Stimulated activated CD4-positive, alpha-beta T cell treated with anti-CD3 and anti-CD28 coated beads, Interleukin-1b, Interleukin-23, amount 100 ng/mL, for 24 hours (primary cell): ENCODE data around the gene MYL4.
A peak's percentile ranks its signal among the peaks of the same experiment; 100 is the strongest.
"Not testable (repeated sequence)": the region's sequence is repeated elsewhere in the genome, so short reads cannot be mapped to it uniquely, and the experiment has no call there.

ENCODE experiments used
- DNase-seq, 4 experiments: peaks; one replicate each; pipeline ENCODE4 v3.0.0-alpha.2; 2020; ENCODE audit warnings: low read depth in 4 of 4, low spot score in 1 of 4

Gene MYL4

DNA sequence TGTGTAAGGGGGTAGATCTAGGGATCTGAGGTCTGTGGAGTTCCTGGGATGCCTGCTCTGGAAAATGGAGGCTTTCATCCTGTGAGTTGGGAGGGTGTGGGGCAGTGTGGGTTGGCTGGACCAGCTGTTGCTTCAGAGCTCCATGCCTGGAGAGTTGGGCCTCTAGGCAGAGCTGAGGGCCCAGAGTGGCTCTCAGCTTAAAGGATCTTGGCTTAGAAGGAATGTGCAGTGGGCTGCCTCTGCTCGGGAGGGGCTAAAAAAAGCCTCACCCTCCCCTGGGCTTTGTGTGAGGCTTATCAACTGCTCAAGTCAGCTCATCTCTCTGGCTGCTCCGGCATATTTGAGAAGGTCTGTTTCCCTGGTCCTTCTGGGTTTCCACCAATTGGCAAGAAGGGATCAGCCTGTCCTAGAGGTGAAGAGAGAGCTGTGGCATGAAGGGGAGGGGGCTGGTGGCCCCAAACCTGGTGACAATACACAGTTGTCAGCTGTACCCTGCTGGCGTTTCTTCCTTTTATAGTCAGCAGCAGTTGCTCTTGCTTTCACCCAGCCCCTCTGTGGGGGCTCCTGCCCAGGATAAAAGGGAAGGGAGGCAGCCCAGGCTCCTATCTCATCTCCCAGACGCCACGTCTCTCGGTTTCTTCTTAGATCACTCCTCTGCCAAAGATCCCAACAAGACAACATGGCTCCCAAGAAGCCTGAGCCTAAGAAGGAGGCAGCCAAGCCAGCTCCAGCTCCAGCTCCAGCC lies at the start of gene MYL4:
Gene MYL4 (plus strand): TSS at position 605 of the 745 bp plus-strand sequence. CDS start 75 bp downstream, at position 680.
- DNase-seq, result no peak

DNA sequence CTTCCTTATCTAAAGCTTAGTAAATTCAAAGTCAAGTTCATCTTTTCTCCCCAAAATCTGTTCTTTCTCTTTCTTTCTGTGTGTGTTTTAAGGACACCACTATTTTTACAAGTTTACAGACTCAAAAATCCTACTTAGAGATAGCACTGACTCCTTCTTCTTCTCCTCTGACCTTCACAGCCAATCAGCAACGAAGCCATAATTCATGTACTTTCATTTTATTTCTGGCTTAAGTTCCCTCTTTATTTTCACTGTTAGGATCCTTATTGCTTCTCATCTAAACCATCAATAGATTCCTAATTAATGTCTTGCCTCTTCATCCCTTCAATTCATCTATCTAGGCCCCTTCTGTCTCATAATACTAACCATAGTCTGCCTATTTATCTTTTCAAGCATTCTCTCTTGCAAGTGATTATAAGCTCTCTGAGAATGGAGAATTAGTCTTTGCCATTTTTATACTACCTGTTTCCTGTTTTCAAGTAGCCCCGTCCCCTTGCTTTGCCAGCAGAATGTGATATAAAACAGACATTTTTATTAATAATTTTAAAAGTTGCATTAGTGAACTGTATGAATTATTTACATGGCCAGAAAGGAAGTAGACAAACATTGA lies 47.0 kb upstream of the MYL4 start:
- DNase-seq, result no peak

DNA sequence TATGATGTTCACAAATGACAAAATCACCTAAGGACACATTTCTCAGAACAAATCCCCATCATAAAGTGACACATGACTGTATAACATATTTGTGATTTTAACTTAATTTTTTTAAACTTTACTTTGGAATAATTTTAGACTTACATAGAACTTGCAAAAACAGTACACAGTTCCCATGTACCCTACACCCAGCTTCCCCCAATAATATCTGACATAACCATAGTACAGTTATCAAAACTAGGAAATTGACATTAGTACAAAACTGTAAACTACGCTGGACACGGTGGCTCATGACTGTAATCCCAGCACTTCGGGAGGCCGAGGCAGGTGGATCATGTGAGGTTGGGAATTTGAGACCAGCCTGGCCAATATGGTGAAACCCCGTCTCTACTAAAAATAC lies 44.9 kb upstream of the MYL4 start:
- no peak for DNase-seq

DNA sequence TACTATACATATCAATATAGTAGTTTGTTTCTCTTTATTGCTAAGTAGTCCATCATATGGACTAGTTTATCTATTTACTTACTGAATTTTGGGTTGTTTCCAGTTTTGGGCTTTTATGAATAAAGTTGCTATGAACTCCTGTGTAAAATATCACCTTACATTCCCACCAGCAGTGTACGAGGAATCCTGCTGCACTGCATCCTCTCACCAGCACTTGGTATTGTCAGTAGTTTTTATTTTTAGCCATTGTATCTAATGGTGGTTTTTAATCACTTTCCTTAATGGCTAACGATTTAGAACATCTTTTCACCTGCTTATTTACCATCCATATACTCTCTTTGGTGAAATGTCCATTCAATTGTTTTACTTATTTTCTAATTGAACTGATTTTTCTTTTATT lies 44.0 kb upstream of the MYL4 start:
- DNase-seq, result no peak

DNA sequence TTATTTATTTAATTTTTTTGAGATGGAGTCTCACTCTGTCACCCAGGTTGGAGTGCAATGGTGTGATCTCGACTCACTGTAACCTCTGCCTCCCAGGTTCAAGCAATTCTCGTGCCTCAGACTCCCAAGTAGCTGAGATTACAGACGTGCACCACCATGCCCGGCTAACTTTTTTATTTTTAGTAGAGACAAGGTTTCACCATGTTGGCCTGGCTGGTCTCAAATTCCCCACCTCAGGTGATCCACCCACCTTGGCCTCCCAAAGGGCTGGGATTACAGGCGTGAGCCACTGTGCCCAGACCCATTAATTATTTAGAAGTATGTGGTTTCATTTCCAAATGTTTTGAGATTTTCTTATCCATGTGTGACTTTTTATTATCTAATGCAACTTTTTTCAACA lies 42.3 kb upstream of the MYL4 start:
- not testable (repeated sequence) for DNase-seq

DNA sequence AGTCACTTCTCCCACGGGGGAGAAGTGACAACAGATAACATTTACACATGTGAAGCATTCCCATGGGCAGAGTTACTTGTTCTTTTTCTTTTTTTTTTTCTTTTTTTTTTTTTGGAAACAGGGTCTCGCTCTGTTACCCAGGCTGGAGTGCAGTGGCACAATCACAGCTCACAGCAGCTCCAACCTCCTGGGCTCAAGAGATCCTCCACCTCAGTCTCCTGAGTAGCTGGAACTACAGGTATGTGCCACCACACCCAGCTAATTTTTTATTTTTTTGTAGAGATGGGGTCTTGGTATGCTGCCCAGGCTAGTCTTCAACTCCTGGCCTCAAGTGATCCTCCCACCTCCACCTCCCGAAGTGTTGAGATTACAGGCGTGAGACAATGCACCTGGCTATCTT lies 40.3 kb upstream of the MYL4 start:
- not testable (repeated sequence) for DNase-seq

DNA sequence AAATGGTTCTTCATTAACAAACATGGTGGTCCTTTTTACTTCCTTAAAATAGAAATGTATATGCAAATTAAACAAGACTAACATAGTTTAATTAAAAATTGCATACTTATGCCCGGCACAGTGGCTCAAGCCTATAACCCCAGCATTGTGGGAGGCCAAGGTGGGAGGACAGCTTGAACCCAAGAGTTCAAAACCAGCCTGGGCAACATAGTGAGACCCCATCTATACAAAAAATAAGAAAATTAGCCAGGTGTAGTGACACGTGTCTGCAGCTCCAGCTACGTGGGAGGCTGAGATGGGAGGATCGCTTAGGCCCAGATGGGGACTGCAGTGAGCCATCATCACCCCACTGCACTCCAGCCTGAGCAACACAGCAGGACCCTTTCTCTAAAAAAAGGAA lies 38.4 kb upstream of the MYL4 start:
- DNase-seq, result no peak

DNA sequence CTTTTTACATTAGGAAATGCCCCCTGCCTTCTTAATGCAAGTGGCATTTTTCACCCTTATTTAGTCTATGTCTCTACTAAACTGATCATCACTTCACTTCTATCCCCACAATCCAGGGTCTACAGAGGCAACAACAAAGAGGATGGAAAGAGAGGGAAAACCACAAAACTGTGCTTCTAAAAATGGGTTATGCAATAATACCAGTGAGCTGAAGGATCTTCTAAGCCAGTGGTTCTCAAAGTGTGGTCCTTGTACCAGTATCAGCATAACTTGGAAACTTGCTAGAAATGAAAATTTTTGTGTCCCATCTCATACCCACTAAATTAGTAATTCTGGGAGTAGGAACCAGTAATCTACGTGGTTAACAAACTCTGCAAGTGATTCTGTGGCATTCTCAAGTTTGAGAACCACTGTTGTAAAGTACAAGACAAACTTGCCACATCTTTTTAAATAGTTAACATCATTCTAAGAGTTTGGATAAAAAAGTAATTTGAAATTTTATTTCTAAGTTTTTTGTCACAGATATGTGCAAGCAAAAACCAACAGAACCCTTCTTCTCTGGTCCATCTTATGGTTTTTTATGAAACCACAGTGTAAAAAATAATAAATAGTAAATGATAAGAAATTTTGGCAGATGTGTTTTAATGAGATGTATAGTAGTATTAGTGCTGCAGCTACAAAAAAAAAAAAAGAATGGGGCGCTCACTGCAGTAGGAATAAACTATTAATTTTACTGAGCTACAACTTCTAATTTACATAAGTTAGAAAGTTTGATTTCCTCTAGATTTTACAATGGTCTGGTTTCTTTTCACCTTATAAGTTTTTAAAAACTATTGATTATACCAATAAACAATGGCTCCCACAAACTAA lies 36.2 kb upstream of the MYL4 start:
- DNase-seq, result no peak

DNA sequence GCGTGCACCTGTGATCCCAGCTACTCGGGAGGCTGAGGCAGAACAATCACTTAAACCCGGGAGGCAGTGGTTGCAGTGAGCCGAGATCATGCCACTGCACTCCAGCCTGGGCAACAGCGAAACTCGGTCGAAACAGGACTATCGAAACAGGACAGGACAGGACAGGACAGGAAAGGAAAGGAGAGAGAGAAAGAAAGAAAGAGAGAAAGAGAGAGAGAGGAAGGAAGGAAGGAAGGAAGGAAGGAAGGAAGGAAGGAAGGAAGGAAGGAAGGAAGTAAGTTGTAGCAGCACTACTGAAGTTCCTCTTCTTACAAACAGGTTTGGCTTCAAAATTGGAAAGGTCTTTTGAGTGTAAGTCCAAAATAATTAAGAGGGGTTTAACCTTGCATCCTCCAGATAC lies 34.3 kb upstream of the MYL4 start:
- DNase-seq, result not testable (repeated sequence)

DNA sequence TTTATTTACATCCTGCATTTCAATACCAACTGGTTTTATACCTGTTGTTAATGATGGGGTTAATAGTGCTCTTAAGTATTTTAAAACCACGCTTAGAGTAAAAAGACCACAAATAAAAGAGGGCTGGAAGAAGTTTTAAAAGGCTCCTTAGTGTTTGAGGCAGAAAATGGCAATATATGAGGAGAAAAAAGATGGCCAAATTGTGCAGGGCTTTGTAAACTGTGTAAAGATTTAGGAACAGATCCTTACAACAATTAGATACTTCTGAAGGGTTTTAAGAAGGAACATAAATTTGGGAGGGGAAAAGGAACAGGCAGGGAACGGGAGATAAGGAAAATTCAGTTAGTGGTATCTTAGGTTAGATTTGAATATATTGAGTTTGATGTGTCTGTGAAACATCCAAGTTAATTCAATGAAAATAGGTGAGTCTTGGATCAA lies 32.7 kb upstream of the MYL4 start:
- no peak for DNase-seq

DNA sequence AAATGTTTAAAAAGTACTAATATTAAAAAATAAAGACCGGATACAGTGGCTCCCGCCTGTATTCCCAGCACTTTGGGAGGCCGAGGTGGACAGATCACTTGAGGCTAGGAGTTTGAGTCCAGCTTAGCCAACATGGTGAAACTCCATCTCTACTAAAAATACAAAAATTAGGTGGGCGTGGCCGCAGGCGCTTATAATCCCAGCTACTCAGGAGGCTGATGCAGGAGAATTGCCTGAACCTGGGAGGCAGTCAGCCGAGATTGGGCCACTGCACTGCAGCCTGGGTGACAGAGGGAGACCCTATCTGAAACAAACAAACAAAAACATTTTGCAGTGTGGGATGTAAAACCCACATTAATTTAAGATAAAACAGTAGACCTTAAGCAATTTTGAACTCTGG lies 31.9 kb upstream of the MYL4 start:
- DNase-seq, result no peak

DNA sequence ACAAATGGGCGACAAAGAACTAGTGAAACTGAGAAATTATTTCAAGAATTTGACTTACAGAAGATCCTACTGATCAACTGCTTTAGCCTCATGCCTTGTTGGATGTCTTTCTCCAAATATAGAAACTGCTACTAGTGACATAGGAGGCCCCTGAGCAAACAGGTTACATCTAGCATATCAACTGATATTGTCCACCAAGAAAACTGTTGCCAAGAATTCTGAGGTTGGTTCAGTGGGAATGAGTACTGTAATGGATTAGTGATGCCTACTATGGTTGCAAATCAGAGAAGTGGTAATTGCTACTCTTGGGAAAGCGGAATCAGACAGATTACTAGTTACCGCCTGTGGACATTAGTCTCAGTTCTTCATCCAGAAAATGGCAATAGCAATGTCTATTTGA lies 30.0 kb upstream of the MYL4 start:
- DNase-seq, result no peak

DNA sequence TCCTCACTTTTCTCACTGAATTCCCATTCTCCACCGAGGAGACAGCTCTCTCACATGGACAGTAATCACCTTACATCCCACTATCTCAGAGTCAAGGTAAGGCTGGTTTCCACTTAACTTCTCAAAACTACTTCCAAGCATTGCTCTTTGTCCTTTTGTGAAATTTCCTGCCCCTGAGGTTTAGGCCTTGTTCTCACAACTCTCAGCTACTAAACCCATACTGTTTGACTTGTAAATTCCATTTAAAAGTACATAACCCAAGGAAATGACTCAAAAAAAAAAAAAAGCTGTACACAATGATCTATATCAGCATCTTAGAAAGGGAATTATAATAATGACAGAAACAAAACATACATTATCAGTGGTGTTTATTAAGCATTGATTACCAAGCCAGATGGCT lies 28.8 kb upstream of the MYL4 start:
- DNase-seq, result no peak

DNA sequence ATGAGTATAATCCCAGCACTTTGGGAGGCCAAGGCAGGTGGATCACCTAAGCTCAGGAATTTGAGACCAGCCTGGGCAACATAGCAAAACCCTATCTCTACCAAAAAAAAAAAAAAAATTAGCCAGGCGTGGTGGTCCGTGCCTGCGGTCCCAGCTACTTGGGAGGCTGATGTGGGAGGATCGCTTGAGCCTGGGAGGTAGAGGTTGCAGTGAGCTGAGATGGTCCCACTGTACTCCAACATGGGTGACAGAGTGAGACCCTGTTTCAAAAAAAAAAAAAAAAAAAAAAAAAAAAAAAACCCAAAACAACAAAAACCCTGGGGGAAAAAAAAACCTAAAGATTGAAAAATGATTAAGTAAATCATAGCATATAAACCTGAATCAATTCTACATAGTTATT lies 28.2 kb upstream of the MYL4 start:
- DNase-seq, result not testable (repeated sequence)

DNA sequence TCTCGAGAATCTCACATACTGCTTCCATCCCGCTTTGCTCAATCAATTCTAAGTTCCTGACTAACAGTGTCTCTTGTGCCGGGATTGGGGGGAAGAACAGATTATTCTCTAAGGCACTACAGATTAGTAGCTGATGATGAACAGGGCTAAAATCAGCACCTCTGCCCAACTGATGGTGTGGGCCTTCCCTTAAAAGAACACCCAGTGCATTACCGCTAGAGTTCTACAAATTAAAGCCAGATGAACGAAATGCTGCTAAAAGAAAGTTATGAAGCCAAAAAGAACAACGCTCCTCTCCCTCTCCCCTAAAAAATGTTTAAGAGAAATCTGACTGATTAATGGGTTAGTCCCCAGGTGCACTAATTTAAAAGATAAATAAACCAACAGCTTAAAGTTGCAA lies 24.5 kb upstream of the MYL4 start:
- no peak for DNase-seq

DNA sequence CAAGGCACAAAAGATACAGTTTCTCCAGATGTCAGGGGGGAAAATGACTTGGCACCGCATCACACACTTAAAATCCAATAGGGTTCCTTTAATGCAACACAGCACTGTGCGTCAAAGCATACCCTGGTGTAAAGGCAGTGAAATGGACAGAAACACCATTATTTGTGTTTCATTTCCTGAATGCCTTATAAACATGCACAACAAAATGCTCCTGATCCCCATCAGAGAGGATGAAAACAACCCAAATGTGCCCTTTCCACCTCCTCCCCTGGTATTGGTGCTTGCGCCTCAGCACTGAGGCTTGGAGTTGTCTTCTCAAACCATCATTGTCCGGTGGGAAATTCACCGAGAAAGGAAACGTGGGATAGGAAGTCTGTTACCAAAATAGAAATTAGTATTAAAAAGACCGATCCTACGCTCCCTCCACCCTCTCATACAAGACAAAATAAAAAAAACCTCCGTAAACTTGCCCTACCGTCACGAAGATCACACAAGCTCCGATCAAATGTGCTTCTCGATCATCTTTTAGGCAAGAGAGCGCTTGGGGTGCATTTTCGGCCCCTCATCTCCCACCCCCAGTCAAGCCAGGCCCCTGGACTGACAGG lies 20.8 kb upstream of the MYL4 start:
- no peak for DNase-seq

DNA sequence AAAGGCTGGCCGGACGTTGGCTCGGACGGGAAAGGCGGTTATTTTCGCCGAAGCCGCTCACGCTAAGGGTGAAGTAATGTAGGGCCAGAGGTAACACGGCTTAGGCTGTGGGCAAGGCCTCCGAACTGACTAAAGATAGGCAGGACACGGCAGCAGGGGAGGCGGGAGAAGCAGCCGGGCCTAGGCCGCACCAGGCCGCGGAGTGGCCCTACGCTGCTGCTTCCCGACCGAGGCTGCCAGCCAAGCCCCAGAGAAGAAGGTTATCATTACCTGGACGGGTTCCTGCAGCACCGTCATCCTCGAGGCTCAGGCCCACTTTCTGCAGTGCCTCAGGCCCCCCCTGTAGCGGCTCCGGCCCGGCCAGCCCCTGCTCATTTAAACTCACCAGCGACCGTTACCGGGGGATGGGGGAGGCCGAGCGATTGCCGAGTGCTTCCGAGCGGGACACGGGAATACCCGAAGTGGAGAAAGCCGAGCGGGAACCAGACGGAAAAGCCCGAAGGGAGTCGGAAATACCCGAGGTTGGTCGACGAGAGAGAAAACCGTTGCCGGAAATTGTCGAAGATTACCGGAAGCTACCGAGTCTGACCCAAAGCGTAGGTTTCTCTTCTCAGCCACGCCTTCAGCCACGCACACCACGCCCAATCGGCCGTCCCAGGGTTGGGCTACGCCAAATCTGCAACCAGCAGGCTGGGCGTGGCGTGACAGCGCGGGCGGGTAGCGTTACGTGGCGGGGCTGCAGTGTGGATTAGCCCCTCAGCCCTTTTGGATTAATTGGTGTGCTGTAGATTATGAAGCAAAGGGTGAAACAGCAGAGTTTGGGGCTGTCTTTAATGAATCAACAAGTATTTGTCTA lies 20.0 kb upstream of the MYL4 start, which contains the start of gene CDC27:
Gene CDC27 (minus strand): TSS at position 420 of the 856 bp plus-strand sequence. CDS start 123 bp downstream, at position 297.
- DNase-seq, result peak; percentile 99 to 100 (median 100)

DNA sequence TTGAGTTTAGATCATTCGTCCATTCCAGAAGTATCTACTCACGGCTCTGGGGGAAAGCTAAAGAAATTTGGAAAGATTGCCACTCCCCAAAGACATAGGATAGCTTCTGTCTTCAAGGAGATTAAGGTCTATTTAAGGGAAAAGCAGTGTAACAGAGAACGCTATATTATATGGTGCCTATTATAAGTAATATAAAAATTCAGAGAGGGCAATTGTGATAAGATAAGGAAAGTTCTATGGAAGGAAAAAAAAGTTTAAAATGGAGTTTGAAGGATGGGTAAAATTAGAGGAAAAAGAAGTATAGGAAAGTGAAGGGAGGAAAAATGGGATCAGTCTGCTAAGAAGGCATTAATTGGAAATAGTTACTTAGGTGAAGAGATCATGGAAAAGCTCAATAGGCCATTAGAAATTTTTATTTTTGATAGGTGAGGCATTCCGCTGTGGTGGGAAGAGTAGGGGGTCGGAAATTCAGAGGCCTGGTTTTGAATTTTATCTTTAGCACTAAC lies 19.4 kb upstream of the MYL4 start:
- DNase-seq, result no peak

DNA sequence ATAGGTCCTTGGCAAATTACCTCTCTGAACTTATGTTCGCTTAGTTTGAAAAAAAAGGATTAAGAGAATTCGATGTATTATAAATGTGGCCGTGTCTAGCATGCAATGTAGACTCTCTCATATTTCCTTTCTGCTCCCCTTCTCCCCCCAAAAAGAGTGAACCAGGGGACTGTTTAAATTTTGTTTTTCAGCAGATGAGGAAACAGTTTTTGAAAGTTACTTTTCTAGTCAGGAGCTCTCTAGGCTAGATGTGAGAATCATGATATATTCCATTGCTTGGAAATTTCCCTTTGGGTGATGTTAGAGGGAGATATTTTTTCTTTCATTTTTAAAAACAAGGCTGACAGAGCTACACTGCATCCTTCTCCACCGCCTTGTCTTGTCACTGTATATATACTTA lies 18.9 kb upstream of the MYL4 start:
- no peak for DNase-seq

DNA sequence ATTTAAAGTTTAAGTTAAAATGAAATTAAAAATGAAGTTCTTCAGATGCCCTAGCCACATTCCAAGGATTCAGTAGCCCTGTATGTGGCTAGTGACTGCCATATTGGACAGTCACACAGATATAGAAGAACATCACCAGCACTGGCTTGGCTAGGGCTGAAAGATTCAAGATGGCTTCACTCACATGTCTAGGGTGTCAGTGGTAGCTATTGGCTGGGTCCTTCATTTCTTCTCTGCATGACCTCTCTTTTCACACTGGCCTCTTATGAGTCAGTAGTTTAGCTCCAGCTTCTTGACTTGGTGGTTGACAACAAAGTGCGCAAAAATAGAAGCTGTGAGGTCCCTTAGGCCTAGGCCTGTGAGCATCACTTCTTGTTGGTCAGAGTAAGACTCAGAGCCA lies 18.4 kb upstream of the MYL4 start:
- DNase-seq, result no peak
